Measurements from ENCODE around the gene TCF20.

- TF ChIP-seq CTCF (IDR thresholded peaks at IDR 0.05) = no peak
- TF ChIP-seq MAX (IDR thresholded peaks at IDR 0.05; ENCODE audit: low read depth) = no peak
- TF ChIP-seq USF2 (IDR thresholded peaks at IDR 0.05; ENCODE audit: borderline replicate concordance, low read depth, low read length) = no peak
- TF ChIP-seq TCF12 (IDR thresholded peaks at IDR 0.05) = no peak
Observed at GRCh38 chr22:42281706-42282251, 11.3 kb upstream of the TCF20 start.

Data from SK-N-SH (cell line).